CD4-positive, CD25-positive, alpha-beta regulatory T cell (primary cell): Measurements from ENCODE around the gene MYD88. TPM values are rescaled to one million over a fixed set of nuclear protein-coding genes. Genes with fewer than 3 reads are reported as not detected.
"Not testable (repeated sequence)": the region's sequence is repeated elsewhere in the genome, so short reads cannot be mapped to it uniquely, and the experiment has no call there.

Experiments
- ATAC-seq, 2 donors: fragments of 150-1000 bp; cut with Tn5 transposase; one replicate each; pipeline ENCODE4 v1.10.0; 2021; ENCODE audit warnings: low read depth in 2 of 2, moderate number of reproducible peaks in 2 of 2, moderate library complexity in 1 of 2
- DNase-seq, 3 donors: peaks; one replicate each; pipeline versions ENCODE4 v3.0.0 to v3.0.0-alpha.2; 2012 to 2022; ENCODE audit warnings: mixed read lengths in 1 of 3
- H3K27ac ChIP-seq: one replicate; pipeline ENCODE4 v1.7.0; 2013; ENCODE audit warnings: mild to moderate bottlenecking, low read length; ENCODE audit not compliant: insufficient read depth, poor library complexity, severe bottlenecking
- H3K27me3 ChIP-seq: one replicate; pipeline ENCODE4 v1.7.0; 2013; ENCODE audit warnings: low read length; ENCODE audit not compliant: control insufficient read depth, insufficient read depth
- H3K36me3 ChIP-seq: one replicate; pipeline ENCODE4 v1.7.0; 2013; ENCODE audit warnings: mild to moderate bottlenecking, low read length, moderate library complexity; ENCODE audit not compliant: control insufficient read depth, insufficient read depth
- H3K4me1 ChIP-seq: 2 replicates; pipeline ENCODE4 v1.7.0; 2013; ENCODE audit warnings: mild to moderate bottlenecking, low read length; ENCODE audit not compliant: insufficient read depth, control insufficient read depth, poor library complexity, severe bottlenecking
- H3K4me3 ChIP-seq: one replicate; pipeline ENCODE4 v1.7.0; 2013; ENCODE audit warnings: low read depth, mild to moderate bottlenecking, low read length, moderate library complexity
- H3K9me3 ChIP-seq, 2 experiments: 1 replicate in 1 of 2; 2 replicates in 1 of 2; pipeline ENCODE4 v1.7.0; 2013; ENCODE audit warnings: low read length in 2 of 2, mild to moderate bottlenecking in 1 of 2, moderate library complexity in 1 of 2; ENCODE audit not compliant: control insufficient read depth in 2 of 2
- H3K27ac Mint-ChIP-seq, 3 donors: one replicate each; pipeline ENCODE4 v1.8.0; 2020 to 2022; ENCODE audit warnings: mild to moderate bottlenecking in 3 of 3, mixed read lengths in 3 of 3, moderate library complexity in 2 of 3
- H3K27me3 Mint-ChIP-seq: one replicate; pipeline ENCODE4 v1.8.0; 2022; ENCODE audit warnings: mild to moderate bottlenecking, mixed read lengths
- H3K36me3 Mint-ChIP-seq: one replicate; pipeline ENCODE4 v1.8.0; 2020; ENCODE audit warnings: mixed read lengths
- H3K4me1 Mint-ChIP-seq, 4 donors: one replicate each; pipeline ENCODE4 v1.8.0; 2020 to 2022; ENCODE audit warnings: mixed read lengths in 4 of 4, mild to moderate bottlenecking in 1 of 4
- H3K4me3 Mint-ChIP-seq, 4 donors: one replicate each; pipeline ENCODE4 v1.8.0; 2020 to 2022; ENCODE audit warnings: mild to moderate bottlenecking in 4 of 4, mixed read lengths in 4 of 4, moderate library complexity in 3 of 4
- H3K9me3 Mint-ChIP-seq, 7 donors: one replicate each; pipeline ENCODE4 v1.8.0; 2020 to 2022; ENCODE audit warnings: mixed read lengths in 7 of 7, mild to moderate bottlenecking in 3 of 7, moderate library complexity in 2 of 7
- polyA plus RNA-seq, 4 donors: library from polyadenylated mRNA; unstranded; fragments of 300-500 nt; fragmentation: Illumina TruSeq; gene quantifications; one replicate each; pipeline ENCODE4 v1.2.3, GENCODE V29; 2021
- total RNA-seq: library from RNA; stranded (reverse); gene quantifications from one replicate; pipeline ENCODE4 v1.2.3, GENCODE V29; 2022

Gene MYD88
- total and polyA plus RNA-seq, 5 donors from 2014 or later = 49.9 to 184 (median 126) TPM

DNA sequence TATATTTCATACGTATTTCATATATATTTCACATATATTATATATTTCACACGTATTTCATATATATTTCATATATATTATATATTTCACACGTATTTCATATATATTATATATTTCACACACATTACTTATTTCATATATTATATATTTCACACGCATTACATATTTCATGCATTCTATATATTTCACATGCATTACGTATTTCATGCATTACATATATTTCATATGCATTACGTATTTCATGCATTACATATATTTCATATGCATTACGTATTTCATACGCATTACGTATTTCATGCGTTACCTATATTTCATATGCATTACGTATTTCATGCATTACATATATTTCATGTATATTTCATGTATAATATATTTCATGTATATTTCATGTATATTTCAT lies 22.2 kb downstream of the MYD88 start:
- not testable (repeated sequence) for H3K36me3 Mint-ChIP-seq
- peaks cover 0 to 16% (median 4%) of the 10 kb centered on the region in 4 donors for H3K4me1 Mint-ChIP-seq

DNA sequence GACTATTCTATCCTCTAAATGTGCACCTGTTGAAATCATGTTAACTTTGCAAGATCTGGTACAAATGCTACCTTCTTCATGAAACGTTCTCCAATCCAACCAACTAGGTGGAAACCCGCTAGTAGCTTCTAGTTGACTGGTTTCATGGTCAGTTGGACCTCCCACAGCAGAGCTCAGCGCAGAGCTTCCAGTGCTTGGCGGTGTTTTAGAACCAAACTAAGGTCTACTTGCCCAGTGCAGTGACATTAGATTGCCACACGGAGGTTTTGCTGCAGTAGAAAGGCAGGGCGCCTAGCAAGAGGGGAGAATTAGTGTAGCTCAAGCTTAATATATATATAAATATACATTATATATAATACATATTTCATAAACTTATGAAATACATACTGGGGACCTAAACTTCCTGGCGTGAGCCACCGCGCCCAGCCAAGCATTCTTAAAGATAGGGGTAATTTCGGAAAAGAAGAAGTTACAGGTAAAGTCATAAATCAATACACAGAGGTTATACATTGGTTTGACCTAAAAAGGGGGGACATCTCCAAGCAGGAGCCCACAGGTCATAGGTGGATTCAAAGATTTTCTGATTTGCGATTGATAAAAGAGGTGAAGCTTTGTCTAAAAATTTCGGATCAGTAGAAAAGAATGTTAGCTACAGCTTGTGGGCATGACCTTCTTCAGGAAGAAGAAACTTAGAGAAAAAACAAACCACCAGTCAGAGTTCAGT lies 24.8 kb downstream of the MYD88 start:
- H3K4me1 Mint-ChIP-seq = peaks cover 17 to 38% (median 24%) of the 10 kb centered on the region in 4 donors
- peak overlapping the region in 2 of 4 donors; percentile 9 to 94 for H3K4me3 Mint-ChIP-seq
- DNase-seq = peak in 1 of 3 donors; percentile 62

More for the DNA sequence above, 22.2 kb downstream of the MYD88 start:
- not testable (repeated sequence) for H3K4me3 Mint-ChIP-seq, H3K27ac ChIP-seq, ATAC-seq, H3K9me3 ChIP-seq, H3K4me1 ChIP-seq, H3K9me3 Mint-ChIP-seq, DNase-seq, H3K27me3 Mint-ChIP-seq, H3K36me3 ChIP-seq, H3K4me3 ChIP-seq, H3K27me3 ChIP-seq, H3K27ac Mint-ChIP-seq

DNA sequence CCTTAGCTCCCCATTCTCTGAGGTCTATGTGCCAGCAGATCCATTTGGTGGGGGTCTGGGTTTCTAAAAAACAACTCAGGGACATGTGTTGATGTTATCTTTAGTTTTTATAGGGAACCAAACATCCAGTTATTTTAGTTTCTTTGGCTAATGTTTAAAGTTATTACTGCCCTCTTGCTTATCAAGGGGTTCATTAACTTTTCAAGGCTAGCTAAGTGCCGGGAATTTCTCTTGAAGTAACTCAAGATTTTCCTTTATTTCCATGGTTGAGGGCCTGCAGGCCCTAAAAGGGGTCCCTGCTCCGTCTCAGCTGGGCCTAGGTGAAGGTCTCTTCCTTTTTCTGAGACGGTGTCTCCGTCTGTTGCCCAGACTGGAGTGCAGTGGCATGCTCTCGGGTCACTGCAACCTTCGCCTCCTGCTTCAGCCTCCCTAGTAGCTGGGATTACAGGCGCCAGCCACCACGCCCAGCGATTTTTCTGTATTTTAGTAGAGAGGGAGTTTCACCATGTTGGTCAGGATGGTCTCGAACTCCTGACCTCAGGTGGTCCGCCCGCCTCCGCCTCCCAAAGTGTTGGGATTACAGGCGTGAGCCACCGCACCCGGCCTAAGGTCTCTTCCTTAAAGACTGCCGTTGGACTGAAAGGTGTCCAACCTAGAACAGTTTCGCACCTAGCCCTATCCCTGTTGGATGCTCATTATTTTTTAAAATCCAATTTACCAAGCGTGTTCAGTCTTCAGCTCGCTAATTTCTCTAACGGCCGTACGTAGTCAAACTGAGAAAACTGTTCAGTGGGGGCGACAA lies 25.6 kb downstream of the MYD88 start:
- Histone ChIP-seq H3K4me1 (peaks cover 36% of the 10 kb centered on the region), H3K4me3 (peak overlapping the region; percentile 86), H3K27ac (peak overlapping the region; percentile 98), H3K36me3 (no peaks in the 10 kb centered on the region), H3K27me3 (no peaks in the 10 kb centered on the region), H3K9me3 (no peaks in the 10 kb centered on the region)
- H3K27me3 Mint-ChIP-seq = no peaks in the 10 kb centered on the region
- peaks cover 7% of the 10 kb centered on the region for H3K36me3 Mint-ChIP-seq
- DNase-seq = no peak
- H3K4me3 Mint-ChIP-seq = peak overlapping the region; percentile 94 to 97 (median 96)
- H3K4me1 Mint-ChIP-seq = peaks cover 24 to 46% (median 31%) of the 10 kb centered on the region in 4 donors
- no peak for ATAC-seq
- H3K27ac Mint-ChIP-seq = peak overlapping the region; percentile 100
- H3K9me3 Mint-ChIP-seq = no peaks in the 10 kb centered on the region

More for the DNA sequence above, 24.8 kb downstream of the MYD88 start:
- Histone ChIP-seq H3K27me3 (no peaks in the 10 kb centered on the region), H3K4me3 (no peak overlapping the region), H3K36me3 (no peaks in the 10 kb centered on the region), H3K4me1 (peaks cover 31% of the 10 kb centered on the region), H3K27ac (peak overlapping the region; percentile 98), H3K9me3 (no peaks in the 10 kb centered on the region)
- Mint-ChIP-seq H3K27me3 (no peaks in the 10 kb centered on the region), H3K36me3 (peaks cover 2% of the 10 kb centered on the region), H3K9me3 (no peaks in the 10 kb centered on the region), H3K27ac (peak overlapping the region; percentile 20 to 100 (median 85))
- no peak for ATAC-seq

DNA sequence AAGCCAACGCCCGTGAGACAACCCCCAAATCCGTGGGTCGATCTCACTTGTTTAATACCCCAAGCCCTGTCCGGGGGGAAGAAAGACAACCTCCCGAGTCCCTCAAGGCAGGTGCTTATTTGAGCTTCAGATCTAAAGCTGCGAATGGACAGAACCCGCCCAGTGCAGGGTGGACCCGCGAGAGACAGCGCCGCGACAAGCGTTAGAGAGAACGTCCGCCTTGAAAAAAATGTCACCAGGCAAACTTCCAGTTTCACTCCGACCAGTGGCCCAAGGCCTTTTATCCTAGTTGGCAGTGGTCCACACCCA lies 26.1 kb downstream of the MYD88 start:
- DNase-seq = no peak
- Mint-ChIP-seq H3K27ac (peak overlapping the region; percentile 100), H3K36me3 (peaks cover 7% of the 10 kb centered on the region), H3K4me1 (peaks cover 29 to 51% (median 37%) of the 10 kb centered on the region in 4 donors), H3K27me3 (no peaks in the 10 kb centered on the region), H3K9me3 (no peaks in the 10 kb centered on the region), H3K4me3 (peak overlapping the region; percentile 94 to 97 (median 96))
- Histone ChIP-seq H3K9me3 (no peaks in the 10 kb centered on the region), H3K4me3 (peak overlapping the region; percentile 86), H3K36me3 (no peaks in the 10 kb centered on the region), H3K4me1 (peaks cover 39% of the 10 kb centered on the region), H3K27me3 (no peaks in the 10 kb centered on the region), H3K27ac (peak overlapping the region; percentile 98)
- ATAC-seq = peak; percentile 9

DNA sequence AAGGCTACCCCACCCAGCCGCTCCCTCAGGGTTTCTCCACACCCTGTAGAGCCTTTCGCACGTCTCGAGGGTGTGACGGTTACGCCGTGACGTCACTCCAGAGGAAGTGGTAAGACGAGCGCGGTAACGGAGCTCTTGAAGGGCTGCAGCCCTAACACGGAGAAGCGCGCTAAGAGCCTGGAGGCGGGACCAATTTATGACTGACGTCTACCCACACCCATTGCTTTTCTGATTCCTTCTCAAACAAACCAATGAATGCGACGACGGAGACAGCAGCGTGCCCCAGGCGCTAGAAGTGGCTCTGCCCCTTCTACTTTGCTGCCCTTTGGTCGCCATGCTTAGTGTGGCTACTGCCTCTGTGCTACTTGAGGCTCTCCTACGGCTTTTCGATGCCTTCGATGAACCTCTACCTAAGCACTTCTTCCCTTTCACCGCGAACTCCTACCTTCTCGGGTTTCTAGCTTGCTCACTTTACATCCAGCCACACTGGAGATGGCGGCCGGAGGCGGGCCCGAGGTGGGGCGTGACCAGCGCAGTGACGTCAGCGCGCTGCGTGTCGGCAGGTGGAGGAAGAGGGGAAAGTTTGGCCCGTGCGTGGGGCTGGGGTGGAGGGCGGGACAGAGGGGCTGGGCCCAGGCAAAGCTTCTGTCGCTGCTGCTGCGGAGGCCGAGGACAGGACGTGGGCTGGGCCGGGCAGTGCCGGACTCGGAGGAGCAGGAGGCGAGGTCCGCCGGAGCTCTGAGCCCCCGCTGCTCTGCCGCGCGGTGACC lies 26.7 kb downstream of the MYD88 start, which contains the start of gene OXSR1:
TSS of gene OXSR1 (plus strand) at position 586 of the 770 bp plus-strand sequence. CDS start 340 bp downstream, outside the sequence.
- no peaks in the 10 kb centered on the region for H3K27me3 Mint-ChIP-seq
- H3K9me3 Mint-ChIP-seq = no peaks in the 10 kb centered on the region
- H3K36me3 Mint-ChIP-seq = peaks cover 7% of the 10 kb centered on the region

DNA sequence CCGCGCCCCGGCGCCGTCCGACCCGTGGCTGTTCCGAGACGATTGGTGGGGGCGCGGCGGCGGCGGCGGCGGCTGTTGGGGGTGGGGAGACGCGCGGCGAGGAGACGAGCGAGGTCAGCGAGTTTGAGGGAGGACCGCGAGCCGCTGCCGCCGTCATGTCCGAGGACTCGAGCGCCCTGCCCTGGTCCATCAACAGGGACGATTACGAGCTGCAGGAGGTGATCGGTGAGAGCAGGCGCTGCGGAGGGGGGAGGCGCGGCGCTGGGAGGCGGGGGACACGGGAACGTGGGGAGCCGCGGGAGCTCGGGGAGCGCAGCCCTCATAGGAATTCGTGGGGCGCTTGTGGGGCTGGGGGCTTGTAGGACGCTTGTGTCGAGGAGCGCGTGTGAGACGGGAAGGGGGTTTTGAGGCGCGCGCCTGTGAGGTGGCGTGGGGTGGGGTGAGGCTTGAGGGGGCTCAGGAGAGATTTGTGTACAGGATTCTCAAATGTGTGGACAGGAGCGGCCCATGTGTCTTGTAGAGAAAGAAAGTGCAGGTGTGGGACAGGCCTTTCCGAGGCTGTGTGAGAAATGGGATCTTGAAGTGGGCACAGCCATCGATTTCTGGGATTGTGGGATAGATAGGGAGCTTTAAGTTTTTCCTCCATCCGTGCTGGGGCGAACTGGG lies 27.4 kb downstream of the MYD88 start:
- Histone ChIP-seq H3K4me3 (peak overlapping the region; percentile 87), H3K27me3 (no peaks in the 10 kb centered on the region), H3K27ac (peak overlapping the region; percentile 98), H3K4me1 (peaks cover 44% of the 10 kb centered on the region), H3K9me3 (no peaks in the 10 kb centered on the region), H3K36me3 (no peaks in the 10 kb centered on the region)
- Mint-ChIP-seq H3K4me3 (peak overlapping the region; percentile 94 to 97 (median 96)), H3K27me3 (no peaks in the 10 kb centered on the region), H3K36me3 (peaks cover 7% of the 10 kb centered on the region), H3K9me3 (no peaks in the 10 kb centered on the region), H3K27ac (peak overlapping the region; percentile 99 to 100 (median 100)), H3K4me1 (peaks cover 30 to 61% (median 41%) of the 10 kb centered on the region in 4 donors)
- DNase-seq (peak in 1 of 3 donors; percentile 49), ATAC-seq (no peak)

More for the DNA sequence above, 26.7 kb downstream of the MYD88 start, which contains the start of gene OXSR1:
- peak within 1 kb of the TSS; percentile 98 for H3K27ac ChIP-seq
- H3K27ac Mint-ChIP-seq = peak within 1 kb of the TSS; percentile 100
- H3K4me1 ChIP-seq = peaks cover 42% of the 10 kb centered on the region
- peak within 1 kb of the TSS; percentile 94 to 97 (median 96) for H3K4me3 Mint-ChIP-seq
- H3K36me3 ChIP-seq = no peaks in the 10 kb centered on the region
- peaks cover 30 to 54% (median 38%) of the 10 kb centered on the region in 4 donors for H3K4me1 Mint-ChIP-seq
- H3K4me3 ChIP-seq = peak within 1 kb of the TSS; percentile 87
- DNase-seq = peak; percentile 96 to 100 (median 98)
- ATAC-seq = peak; percentile 91 to 95
- H3K27me3 ChIP-seq = no peaks in the 10 kb centered on the region
- H3K9me3 ChIP-seq = no peaks in the 10 kb centered on the region

DNA sequence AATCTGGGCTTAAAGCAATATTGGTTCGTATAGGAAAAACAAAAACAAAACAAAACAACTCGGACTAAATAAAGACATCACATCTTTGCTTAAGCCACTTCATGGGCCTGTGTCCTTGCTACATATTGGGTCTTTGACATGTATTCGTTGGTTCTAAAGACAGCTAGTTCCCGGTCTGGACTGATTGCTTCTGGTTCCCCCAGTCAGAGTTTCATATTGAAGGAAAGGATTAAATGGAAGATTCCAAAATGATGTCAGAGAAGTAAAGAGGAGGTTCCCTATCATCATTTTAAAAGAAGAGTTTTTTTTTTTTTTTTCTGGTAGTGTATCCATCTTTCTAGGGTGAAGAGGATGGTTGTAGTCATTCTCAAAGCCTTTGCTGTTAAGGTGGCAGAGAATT lies 29.1 kb downstream of the MYD88 start:
- Histone ChIP-seq H3K27ac (peak overlapping the region; percentile 25), H3K27me3 (no peaks in the 10 kb centered on the region), H3K4me1 (peaks cover 61% of the 10 kb centered on the region), H3K9me3 (no peaks in the 10 kb centered on the region), H3K4me3 (peak overlapping the region; percentile 72), H3K36me3 (no peaks in the 10 kb centered on the region)
- ATAC-seq (no peak), DNase-seq (no peak)
- Mint-ChIP-seq H3K27ac (peak overlapping the region in 1 of 3 donors; percentile 78), H3K4me3 (peak overlapping the region; percentile 94 to 97 (median 96)), H3K27me3 (no peaks in the 10 kb centered on the region), H3K36me3 (peaks cover 7% of the 10 kb centered on the region), H3K9me3 (no peaks in the 10 kb centered on the region), H3K4me1 (peaks cover 39 to 78% (median 55%) of the 10 kb centered on the region in 4 donors)
